Pulmonary artery endothelial cell (primary cell): ENCODE results near the gene ELFN2. TPM values are rescaled to one million over a fixed set of nuclear protein-coding genes. Genes with fewer than 3 reads are reported as not detected.
"Not testable (repeated sequence)": the region's sequence is repeated elsewhere in the genome, so short reads cannot be mapped to it uniquely, and the experiment has no call there.

ENCODE experiments used
- DNase-seq: peaks from one replicate; pipeline ENCODE4 v3.0.0-alpha.2; 2011; ENCODE audit warnings: low read depth, low spot score
- total RNA-seq: library from RNA; depleted of rRNA; stranded (reverse); fragments of >200 nt; gene quantifications from 2 replicates; pipeline ENCODE4 v1.2.3, GENCODE V29; 2014

Gene ELFN2, protein sequence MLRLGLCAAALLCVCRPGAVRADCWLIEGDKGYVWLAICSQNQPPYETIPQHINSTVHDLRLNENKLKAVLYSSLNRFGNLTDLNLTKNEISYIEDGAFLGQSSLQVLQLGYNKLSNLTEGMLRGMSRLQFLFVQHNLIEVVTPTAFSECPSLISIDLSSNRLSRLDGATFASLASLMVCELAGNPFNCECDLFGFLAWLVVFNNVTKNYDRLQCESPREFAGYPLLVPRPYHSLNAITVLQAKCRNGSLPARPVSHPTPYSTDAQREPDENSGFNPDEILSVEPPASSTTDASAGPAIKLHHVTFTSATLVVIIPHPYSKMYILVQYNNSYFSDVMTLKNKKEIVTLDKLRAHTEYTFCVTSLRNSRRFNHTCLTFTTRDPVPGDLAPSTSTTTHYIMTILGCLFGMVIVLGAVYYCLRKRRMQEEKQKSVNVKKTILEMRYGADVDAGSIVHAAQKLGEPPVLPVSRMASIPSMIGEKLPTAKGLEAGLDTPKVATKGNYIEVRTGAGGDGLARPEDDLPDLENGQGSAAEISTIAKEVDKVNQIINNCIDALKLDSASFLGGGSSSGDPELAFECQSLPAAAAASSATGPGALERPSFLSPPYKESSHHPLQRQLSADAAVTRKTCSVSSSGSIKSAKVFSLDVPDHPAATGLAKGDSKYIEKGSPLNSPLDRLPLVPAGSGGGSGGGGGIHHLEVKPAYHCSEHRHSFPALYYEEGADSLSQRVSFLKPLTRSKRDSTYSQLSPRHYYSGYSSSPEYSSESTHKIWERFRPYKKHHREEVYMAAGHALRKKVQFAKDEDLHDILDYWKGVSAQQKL
- under 0.01 and 0.04 TPM in 2 replicates for total RNA-seq

GRCh38 chr22:37427135-37427710 lies at the start of gene ELFN2:
Gene ELFN2, minus strand, starts transcription at chr22:37427479. Its CDS starts 51,945 bp downstream, at chr22:37375534.
- DNase-seq = no peak

GRCh38 chr22:37476389-37477329 lies 49.4 kb upstream of the ELFN2 start:
- DNase-seq = no peak

- DNase-seq = no peak
Measured at GRCh38 chr22:37474447-37475090, 47.3 kb upstream of the ELFN2 start.

DNA sequence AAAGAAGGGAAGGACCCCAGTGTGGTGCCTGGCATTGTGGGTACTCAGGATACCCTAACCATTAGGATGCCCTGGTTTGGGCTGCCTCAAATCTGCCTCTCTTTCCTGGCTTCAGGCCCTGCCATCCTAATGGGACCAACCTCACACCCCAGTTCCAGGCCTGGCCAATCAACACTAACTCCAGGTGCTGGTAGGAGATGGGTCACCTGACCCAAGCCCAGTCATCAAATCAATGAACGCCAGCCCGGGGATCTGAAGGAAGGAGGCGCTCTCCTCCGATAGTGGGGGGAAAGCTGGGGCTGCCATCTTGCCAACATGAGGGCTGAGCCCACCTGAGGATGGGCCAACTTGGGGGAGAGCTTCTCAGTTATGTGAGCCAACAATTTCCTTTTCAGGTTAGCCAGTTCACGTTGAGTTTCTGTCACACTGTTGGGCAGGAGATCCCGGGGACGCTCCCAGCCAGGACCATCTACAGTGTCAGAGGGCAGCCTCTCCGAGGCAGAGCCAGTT lies 46.2 kb upstream of the ELFN2 start:
- DNase-seq = no peak

- no peak for DNase-seq
Measured at GRCh38 chr22:37472418-37473006, 45.2 kb upstream of the ELFN2 start.

DNA sequence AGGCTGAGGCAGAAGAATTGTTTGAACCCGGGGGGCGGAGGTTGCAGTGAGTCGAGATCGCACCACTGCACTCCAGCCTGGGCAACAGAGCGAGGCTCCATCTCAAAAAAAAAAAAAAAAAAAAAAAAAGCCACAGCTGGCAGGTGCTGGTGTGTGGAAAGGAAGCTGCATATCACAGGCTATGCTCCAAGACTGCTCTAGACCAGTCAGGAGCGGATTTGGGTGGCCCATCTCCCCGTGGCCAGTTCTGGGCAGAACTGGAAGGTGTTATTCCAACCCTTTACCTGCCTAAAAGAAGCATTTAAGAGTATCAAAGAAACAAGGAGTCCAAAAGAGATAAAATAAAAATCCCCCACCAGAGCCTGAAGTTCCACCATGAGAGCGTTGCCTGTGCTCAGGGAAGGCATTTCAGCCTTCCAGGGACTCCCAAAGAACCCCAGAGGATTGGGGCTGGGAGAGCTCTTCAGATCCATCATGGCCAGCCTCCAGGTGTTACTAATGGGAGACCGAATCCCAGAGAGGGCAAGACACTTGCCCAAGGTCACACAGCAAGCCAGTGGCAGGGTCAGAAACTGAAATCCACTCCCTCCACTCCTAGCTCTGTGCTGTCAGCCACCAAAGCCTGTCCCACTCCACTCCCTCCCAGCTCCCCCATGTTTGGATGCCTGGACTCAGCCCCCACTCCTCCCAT lies 44.6 kb upstream of the ELFN2 start:
- DNase-seq = no peak

DNA sequence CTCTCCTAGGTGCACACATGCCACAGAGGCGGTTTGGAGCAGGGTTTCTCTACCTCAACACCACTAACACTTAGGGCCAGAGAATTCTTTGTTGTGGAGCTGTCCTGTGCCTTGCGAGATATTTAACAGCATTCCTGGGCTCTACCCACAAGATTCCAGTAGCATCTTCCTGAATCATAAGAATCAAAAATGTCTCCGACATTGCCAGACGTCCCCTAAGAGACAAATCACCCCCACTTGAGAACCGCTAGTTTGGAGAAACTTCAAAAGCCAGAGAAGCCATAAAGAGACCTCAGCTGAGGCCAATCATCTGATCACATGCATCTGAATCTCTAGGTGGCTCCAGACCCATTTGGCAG lies 42.8 kb upstream of the ELFN2 start:
- no peak for DNase-seq

DNA sequence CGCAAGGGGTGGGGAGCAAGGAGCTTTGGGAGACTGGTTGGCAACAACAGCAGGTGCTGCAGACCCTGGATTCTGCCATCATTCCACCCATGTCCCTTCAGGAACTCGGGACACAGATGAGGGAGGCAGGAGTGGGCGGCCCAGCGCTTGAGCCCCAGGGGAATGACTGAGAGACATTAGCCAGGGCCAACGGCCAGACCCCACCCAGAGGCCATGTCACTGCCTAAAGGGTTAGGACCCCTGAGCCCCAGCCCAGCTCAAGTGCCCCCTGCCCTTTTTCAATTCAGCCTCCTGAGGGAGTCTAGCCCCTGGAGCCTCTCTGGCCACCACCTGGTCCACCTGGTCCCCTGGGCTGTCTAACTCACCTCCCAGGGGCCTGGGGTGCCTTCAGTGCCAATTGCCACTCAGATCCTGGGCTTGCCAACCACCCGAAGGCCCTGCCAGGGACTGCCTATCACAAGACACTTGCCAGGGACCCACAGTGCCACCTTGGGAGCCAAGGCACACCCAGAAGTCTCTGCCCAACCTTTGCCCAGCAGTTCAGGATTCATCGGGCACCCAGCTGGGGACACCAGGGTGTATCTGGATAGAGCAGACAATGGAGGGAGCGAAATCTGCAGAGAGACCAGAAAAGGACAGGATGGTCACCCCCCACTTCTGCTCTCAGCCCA lies 42.3 kb upstream of the ELFN2 start:
- DNase-seq = no peak

DNA sequence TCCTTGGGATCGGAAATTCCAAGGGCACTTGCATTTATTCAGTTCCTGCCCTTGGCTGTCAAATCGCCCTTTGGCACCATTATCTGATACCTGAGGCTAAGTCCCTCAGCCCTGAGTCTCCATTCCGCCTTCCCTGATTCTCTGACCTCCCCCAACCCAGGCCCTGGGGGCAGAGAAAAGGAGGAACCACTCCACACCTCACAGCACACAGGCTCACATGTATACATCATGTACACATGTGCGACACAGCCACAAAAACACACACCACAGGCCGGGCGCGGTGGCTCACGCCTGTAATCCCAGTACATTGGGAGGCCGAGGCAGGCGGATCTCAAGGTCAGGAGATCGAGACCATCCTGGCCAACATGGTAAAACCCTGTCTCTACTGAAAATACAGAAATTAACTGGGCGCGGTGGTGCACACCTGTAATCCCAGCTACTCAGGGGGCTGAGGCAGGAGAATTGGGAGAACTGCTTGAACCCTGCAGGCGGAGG lies 41.0 kb upstream of the ELFN2 start:
- not testable (repeated sequence) for DNase-seq

GRCh38 chr22:37467391-37467955 lies 40.2 kb upstream of the ELFN2 start:
- no peak for DNase-seq

DNA sequence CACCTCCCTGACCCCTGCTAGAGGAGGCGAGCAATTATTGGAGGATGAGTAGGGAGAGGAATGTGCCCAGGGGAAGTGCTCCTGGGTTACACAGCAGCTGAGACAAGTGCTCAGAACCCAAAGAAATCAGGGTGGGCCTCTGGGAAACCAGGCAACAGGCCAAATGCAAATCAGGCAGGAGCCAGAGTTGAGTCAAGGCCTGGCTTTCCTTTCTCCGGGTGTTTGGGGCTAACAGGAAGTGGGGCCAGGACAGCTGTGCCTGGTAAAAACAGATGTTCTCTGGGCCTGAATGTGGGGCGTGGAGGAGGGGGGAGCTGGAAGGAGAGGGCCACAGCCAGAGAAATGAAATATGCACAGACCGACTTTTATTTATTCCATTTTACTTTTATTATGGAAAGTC lies 36.9 kb upstream of the ELFN2 start:
- DNase-seq = no peak

DNA sequence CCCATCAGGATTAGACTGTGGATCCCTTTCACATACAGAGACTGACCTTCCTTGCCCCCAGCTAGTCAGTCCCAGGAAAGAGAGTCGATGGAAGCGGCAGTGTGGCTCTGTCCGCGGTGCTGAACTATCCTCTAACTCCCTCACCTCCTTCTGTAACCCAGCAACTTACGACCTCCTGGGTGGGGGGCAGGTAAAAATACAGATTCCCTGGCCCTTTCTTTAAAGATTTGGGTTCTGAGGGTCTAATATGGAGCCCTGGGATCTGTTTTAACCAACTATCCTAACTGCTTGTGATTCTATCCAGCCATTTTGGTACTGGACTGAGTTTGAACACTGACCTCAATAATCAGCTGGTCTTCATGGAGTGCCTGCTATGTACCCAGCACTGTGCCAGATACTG lies 35.7 kb upstream of the ELFN2 start:
- no peak for DNase-seq

DNA sequence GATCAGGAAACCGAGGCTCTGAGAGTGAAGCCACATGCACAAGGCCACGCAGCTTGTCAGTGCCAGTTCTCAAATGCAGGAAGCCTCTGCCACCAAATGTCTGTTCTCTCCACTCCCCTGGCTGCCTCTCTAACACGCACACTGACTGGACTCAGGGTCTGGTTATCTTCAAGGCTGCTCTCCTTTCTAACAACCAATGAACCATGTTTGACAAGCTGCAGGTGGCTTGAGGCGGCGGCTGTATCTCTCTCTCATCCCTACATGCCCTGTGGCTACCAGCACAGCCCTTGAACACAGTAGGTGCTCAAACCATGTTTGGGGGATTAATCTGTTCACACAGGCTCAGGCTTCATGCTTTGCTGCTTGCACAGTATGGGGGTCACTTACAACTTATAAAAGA lies 35.2 kb upstream of the ELFN2 start:
- DNase-seq = no peak

DNA sequence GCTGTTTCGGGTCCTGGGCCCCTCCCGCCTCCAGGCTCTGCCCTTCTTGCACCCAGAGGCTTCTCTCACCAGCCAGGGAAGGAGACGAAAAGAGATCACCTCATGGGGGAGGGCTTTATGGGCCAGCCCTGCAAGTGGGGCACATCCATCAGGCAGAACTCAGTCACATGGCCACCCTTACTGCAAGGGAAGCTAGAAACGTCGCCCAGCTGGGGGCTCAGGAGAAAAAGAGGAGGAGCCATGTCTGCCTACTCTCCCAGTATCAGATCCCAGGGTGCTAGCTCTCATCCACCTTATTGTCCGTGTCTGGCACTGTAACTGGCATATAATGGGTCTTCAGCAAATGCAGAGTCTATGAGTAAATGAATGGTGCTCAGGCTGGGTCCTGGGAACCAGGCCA lies 34.7 kb upstream of the ELFN2 start:
- no peak for DNase-seq

DNA sequence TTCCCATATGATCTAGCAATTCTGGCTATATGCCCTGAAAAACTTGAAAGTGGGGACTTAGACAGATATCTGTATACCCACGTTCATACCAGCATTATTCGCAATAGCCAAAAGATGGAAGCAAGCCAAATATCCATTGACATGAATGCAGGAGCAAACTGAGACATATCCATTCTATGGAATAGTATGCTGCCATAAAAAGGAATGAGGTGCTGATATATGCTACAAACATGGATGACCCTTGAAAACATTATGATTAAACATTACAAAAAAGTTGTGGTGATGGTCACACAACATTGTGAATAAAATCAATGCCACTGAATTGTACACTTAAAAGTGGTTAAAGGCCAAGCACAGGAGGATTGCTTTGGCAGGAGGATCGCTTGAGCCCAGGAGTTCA lies 33.4 kb upstream of the ELFN2 start:
- no peak for DNase-seq

- DNase-seq = no peak
Measured at GRCh38 chr22:37459206-37459605, 31.9 kb upstream of the ELFN2 start.

- DNase-seq = no peak
Measured at GRCh38 chr22:37457093-37457893, 30.0 kb upstream of the ELFN2 start.

GRCh38 chr22:37456346-37456745 lies 29.1 kb upstream of the ELFN2 start:
- no peak for DNase-seq
